Dendritic cell treated with granulocyte-macrophage colony-stimulating factor and Interleukin-4, amounts not matched to agents 40 ng/mL and 50 ng/mL, for 4 days (primary cell): ENCODE measurements around the gene SNED1.

Experiments used
- H3K27ac Mint-ChIP-seq: one replicate; pipeline ENCODE4 v1.8.0; 2022; ENCODE audit warnings: mild to moderate bottlenecking, mixed read lengths
- H3K27me3 Mint-ChIP-seq: one replicate; pipeline ENCODE4 v1.8.0; 2022; ENCODE audit warnings: mild to moderate bottlenecking, mixed read lengths
- H3K36me3 Mint-ChIP-seq: one replicate; pipeline ENCODE4 v1.8.0; 2022; ENCODE audit warnings: low read depth, mixed read lengths
- H3K4me1 Mint-ChIP-seq: one replicate; pipeline ENCODE4 v1.8.0; 2022; ENCODE audit warnings: low read depth, mixed read lengths
- H3K4me3 Mint-ChIP-seq: one replicate; pipeline ENCODE4 v1.8.0; 2022; ENCODE audit warnings: mild to moderate bottlenecking, moderate library complexity, mixed read lengths
- H3K9me3 Mint-ChIP-seq: one replicate; pipeline ENCODE4 v1.8.0; 2022; ENCODE audit warnings: mixed read lengths
- intact Hi-C: fragments of 100-400 bp; cut with micrococcal nuclease; formaldehyde crosslinking; loops from one replicate; pipeline ENCODE4 v1.15.0; 2022

Gene SNED1

DNA sequence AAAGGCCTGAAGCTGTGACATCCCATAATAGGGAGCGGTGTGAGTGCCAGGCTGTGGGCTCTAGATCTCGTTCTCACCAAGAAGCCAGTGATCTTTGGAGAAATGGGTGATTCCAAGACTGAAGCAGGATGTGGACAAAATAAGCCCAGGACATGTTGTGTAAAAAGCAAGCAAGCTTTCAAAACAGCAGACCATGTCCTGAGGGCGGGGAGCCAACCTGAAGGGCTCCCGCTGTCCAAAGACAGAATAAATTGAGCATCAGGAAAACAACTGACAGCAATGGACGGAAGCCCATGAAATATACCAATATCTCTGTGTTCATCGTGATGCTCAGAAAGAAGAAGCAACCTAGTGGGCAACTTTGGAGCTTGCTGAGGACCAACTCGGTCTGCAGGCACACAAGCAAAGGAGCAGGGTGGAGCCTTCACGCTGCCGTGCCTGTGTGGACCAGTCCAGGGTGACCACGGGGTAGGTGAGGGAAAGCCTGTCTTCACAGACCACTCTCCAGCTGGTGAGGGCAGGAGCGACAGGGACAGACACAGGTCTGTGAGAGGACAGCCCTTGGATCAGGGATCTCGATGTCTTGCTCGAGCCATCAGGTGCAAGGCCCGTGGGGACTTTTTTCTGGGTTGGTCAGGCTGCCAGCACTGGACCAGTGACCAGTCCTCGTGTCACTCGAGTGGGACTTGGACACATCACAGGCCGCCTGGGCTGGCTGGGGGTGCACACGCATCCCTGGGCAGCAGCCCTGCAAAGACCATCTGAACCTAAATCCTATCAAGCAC lies 82.2 kb downstream of the SNED1 start:
- intact Hi-C loops: no loop called here
- H3K27ac Mint-ChIP-seq: no peak overlapping the region
- H3K4me1 Mint-ChIP-seq: no peaks in the 10 kb centered on the region
- no peak overlapping the region for H3K4me3 Mint-ChIP-seq
- no peaks in the 10 kb centered on the region for H3K9me3 Mint-ChIP-seq
- peaks cover 36% of the 10 kb centered on the region for H3K36me3 Mint-ChIP-seq
- H3K27me3 Mint-ChIP-seq: no peaks in the 10 kb centered on the region

DNA sequence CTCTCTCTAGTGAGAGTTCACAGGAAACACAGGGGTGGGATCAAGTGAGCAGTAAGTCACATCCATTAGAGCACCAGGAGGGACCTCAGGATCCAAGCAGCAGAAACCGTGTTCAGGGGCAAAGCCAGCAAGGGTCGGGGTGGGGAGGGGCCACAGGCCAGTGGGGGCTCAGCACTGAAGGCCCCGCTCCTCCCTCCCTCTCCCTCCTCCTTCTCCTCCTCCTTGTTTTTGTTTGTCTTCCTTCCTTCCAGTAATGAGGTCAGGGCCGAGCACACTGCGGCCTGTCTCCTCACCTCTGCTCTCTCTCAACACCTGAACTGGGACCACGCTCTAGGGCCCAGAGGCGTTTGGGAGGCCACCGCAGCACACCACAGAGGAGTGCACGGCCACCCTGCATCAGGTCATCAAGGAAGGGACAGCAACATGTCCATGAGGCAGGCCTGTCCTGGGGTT lies 82.8 kb downstream of the SNED1 start:
- Mint-ChIP-seq H3K4me1 (no peaks in the 10 kb centered on the region), H3K4me3 (no peak overlapping the region), H3K36me3 (peaks cover 38% of the 10 kb centered on the region), H3K27me3 (no peaks in the 10 kb centered on the region), H3K27ac (no peak overlapping the region), H3K9me3 (no peaks in the 10 kb centered on the region)
- intact Hi-C loops: no loop called here

DNA sequence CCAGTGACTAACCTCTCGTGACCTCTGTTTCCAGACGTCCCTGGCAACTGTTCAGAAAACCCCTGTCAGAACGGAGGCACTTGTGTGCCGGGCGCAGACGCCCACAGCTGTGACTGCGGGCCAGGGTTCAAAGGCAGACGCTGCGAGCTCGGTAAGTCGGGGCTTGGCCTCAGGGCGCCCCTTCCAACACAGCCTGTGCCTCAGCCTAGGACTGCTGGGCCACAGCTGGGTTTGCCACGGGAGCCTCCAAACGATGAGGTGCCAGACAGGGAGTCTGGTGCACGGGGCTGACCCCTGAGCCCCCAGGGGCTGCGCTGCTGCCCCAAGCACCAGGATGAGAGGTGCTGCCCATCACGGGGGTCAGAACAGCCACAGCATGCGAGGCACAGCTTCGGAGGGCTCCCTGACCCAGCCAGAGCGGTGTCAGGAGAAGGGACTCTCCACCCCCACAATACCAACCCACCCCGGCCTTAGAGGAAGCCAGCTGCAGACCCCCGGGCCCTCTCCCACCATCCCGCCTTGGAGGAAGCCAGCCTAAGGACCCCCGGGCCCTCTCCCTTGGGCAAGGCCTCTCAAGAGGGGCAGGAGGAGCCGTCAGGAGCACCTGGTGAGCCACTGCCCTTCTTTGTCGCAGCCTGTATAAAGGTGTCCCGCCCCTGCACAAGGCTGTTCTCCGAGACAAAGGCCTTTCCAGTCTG lies 83.4 kb downstream of the SNED1 start:
- no peak overlapping the region for H3K27ac Mint-ChIP-seq
- H3K4me1 Mint-ChIP-seq: no peaks in the 10 kb centered on the region
- peaks cover 43% of the 10 kb centered on the region for H3K36me3 Mint-ChIP-seq
- H3K4me3 Mint-ChIP-seq: no peak overlapping the region
- intact Hi-C loops: no loop called here
- no peaks in the 10 kb centered on the region for H3K27me3 Mint-ChIP-seq
- H3K9me3 Mint-ChIP-seq: no peaks in the 10 kb centered on the region

DNA sequence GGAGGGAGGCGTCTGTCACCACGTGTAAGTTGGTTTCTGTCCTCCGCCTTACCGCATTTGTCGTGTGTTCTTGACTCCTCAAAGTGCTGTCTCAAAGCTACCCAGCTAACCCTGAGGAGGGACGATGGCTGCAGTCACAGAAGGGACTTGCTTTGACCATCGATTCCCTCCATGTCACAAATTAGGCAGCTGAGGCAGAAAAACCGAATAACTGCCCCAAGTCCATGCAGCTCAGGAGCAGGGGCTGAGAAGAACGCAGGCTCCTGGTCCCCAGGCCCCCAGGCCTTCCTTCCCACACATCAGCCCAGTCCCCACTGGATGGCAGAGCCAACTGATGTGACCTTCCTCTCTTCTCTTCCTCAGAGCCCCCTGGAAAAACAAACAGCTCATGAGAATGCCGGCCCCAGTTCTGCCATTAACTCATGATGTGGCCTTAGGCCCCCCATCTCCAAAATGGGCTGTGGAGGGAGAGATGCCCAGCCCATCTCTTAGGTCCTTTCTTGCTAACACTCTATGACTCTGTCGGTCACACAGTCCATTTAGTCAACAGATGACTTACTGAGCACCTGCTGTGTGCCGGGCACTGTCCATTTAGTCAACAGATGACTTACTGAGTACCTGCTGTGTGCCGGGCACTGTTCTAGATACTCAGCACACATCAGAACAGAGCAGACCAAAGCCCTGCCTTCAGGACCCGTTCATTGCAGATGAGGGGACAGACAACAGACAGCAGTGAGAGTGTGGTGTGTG lies 84.1 kb downstream of the SNED1 start:
- H3K27me3 Mint-ChIP-seq: no peaks in the 10 kb centered on the region

DNA sequence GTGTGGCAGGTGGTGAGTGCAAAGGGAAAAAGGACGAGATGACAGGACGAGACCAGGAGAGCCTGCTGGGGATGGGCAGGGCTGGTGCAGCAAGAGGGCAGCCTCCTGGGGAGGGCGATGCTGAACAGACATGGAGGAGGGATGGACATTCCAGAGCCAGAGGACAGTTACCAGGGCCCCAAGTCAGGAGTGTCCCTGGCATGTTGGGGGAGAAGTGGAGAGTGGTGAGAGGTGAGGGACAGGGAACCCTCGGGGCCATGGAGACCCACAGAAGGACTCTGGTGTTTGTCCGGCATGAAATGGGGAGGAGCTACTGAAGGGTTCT lies 84.6 kb downstream of the SNED1 start:
- intact Hi-C loops: no loop called here
- Mint-ChIP-seq H3K27me3 (no peaks in the 10 kb centered on the region), H3K4me1 (no peaks in the 10 kb centered on the region), H3K36me3 (peaks cover 51% of the 10 kb centered on the region), H3K4me3 (no peak overlapping the region), H3K9me3 (no peaks in the 10 kb centered on the region), H3K27ac (no peak overlapping the region)

More for the DNA sequence above, 84.1 kb downstream of the SNED1 start:
- H3K9me3 Mint-ChIP-seq: no peaks in the 10 kb centered on the region
- no peak overlapping the region for H3K27ac Mint-ChIP-seq
- H3K4me3 Mint-ChIP-seq: no peak overlapping the region
- intact Hi-C loops: no loop called here
- no peaks in the 10 kb centered on the region for H3K4me1 Mint-ChIP-seq
- peaks cover 46% of the 10 kb centered on the region for H3K36me3 Mint-ChIP-seq

DNA sequence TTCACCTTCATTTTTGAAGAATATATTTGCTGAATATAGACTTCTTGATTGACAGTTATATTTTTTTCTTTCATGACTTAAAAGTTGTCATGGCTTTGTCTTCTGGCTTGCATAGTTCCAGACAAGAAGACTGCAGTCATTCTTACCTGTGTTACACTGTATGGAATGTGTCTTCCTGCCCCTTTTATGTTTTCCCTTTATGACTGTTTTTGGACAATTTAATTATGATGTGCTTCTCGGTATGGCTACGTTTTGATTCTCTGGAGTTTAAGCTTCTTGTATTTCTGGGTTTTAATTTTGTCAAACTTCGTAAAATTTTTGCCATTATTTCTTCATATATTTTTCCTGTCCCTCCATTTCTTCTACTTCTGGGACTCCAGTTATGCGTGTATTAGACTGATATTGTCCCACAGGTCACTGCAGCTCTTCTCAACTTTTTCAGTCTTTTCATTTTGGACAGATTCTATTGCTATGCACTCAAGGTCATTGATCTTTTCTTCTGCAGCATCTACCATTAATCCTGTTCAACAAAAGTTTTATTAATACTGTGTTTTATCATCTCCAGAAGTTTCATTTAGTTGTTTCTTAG lies 86.5 kb downstream of the SNED1 start:
- Mint-ChIP-seq H3K4me1 (no peaks in the 10 kb centered on the region), H3K9me3 (no peaks in the 10 kb centered on the region), H3K27me3 (no peaks in the 10 kb centered on the region), H3K4me3 (no peak overlapping the region), H3K36me3 (peaks cover 68% of the 10 kb centered on the region), H3K27ac (no peak overlapping the region)
- intact Hi-C loops: no loop called here

DNA sequence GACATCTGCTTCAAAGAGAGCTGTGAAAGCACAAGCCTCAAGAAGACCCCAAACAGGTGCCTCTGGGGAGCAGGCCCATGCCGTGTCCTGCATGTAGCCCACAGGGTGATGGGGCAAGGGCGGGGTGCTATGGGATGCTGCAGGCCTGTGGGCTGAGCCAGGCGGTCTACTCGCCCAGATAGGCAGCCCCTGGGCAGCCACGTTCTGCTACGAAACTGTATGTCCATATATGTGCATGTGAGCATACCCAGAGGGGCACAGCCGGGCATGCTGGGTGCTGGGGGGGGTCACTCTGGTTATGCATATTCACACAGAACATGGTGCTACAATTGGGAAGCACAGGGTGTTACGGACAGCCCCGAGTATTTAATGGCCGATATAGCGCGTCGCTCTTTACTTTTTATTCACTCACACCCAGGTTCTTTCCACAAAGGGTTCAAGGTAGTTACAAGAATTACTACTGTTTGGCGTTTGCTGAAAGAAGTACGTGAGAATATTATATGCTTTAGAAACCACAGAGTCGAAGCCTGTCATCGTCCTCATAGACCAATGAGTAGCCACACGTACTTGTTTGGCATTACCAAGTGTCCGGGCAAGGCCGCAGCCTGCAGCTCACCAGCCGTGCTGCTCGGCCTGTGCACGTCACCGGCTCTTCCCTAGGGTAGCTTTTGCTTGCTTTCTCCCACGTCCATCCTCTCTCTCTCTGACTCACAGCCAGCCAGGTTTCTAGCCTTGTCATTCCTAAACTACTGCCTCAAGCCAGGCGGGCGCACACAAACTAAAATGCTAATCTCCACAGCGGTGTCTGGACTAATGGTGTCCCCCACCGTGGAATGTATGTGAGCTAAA lies 89.2 kb downstream of the SNED1 start:
- Mint-ChIP-seq H3K27ac (no peak overlapping the region), H3K9me3 (no peaks in the 10 kb centered on the region), H3K4me3 (no peak overlapping the region), H3K36me3 (peaks cover 87% of the 10 kb centered on the region), H3K4me1 (no peaks in the 10 kb centered on the region), H3K27me3 (no peaks in the 10 kb centered on the region)
- intact Hi-C loops: no loop called here

DNA sequence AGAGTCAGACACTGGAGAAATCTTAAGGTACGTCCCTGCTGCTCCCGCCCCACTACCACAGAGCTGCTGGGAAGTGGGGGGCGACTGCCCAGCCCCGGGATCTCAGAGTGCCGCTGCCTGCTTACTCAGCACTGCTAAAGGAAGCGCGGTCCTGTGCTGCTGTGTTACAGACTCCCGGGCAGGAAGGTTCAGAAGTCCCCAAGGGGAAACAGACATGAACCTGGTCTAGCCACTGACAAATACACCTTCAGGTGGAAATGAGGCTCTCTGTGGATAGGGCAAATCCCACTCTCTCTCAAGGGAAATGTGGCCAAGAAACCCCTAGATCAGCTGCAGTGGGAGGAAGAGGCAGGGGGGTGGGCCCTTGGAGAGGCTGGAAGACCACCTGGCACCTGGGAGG lies 90.0 kb downstream of the SNED1 start:
- Mint-ChIP-seq H3K9me3 (no peaks in the 10 kb centered on the region), H3K27me3 (no peaks in the 10 kb centered on the region), H3K36me3 (peaks cover 86% of the 10 kb centered on the region), H3K4me3 (no peak overlapping the region), H3K4me1 (no peaks in the 10 kb centered on the region), H3K27ac (no peak overlapping the region)
- intact Hi-C loops: no loop called here

DNA sequence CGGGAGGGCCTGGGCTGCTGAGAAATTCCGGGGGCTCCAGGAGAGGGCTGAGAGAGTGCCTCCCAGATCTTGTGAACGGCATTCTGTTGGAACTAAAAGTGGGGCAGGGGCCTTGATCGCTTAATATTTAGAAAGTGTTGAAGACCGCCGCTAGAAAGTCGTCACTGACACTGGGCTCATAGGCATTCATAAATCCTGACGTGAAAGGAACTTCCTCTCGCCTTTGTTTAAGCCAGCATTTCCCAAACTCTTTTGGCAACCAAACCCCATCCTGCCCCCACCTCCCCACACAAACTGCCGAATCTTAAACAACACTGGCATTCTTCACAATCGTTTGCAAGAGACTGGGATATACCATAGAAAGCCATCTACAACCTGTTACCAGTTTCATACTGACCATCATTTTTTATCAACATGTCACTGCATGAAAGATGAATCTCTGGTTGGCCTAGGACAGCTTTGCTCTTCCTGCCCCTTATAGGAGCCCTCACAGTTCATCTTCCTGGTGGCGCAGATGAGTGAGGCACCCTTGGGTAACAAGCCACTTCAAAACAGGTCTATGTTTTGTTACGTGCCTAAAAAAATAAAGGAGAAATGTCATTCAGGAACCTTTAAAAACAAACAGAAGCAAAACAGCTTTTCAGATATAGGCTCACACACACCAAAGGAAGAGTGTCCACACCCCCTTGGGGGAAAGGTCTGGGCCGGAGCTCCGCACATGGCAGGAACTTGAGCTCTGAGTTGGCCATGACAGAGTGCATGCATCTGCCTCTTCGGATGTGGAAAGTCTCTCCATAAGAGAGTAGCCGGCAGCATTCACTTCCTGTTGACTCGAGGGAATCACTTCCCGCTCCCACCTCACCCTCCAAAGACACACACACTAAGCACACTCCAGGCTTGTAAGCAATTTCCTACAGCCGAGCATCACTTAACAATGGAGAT lies 90.6 kb downstream of the SNED1 start:
- Mint-ChIP-seq H3K4me3 (no peak overlapping the region), H3K27ac (no peak overlapping the region), H3K4me1 (no peaks in the 10 kb centered on the region), H3K27me3 (no peaks in the 10 kb centered on the region), H3K36me3 (peaks cover 89% of the 10 kb centered on the region), H3K9me3 (no peaks in the 10 kb centered on the region)
- intact Hi-C loops: no loop called here

DNA sequence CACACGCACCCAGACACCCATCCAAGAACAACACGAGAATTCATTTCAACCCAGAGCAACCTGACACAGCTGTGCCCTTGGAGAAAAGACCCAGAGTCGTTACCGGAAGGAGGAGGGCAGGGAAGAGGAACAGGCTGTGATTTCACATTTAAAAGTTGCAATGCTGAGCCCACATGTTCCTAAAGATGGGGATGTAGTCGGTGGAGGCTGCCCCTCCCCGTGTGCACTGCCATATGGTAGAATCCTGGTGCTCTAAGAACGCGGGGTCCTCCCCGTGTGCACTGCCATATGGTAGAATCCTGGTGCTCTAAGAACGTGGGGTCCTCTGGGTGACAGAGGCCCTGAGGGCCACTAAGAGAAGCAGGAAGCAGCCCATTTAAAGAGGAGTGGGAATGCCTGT lies 92.8 kb downstream of the SNED1 start:
- intact Hi-C loops: no loop called here
- peaks cover 5% of the 10 kb centered on the region for H3K4me1 Mint-ChIP-seq
- H3K4me3 Mint-ChIP-seq: no peak overlapping the region
- H3K27ac Mint-ChIP-seq: no peak overlapping the region
- peaks cover 89% of the 10 kb centered on the region for H3K36me3 Mint-ChIP-seq
- H3K27me3 Mint-ChIP-seq: no peaks in the 10 kb centered on the region
- no peaks in the 10 kb centered on the region for H3K9me3 Mint-ChIP-seq

DNA sequence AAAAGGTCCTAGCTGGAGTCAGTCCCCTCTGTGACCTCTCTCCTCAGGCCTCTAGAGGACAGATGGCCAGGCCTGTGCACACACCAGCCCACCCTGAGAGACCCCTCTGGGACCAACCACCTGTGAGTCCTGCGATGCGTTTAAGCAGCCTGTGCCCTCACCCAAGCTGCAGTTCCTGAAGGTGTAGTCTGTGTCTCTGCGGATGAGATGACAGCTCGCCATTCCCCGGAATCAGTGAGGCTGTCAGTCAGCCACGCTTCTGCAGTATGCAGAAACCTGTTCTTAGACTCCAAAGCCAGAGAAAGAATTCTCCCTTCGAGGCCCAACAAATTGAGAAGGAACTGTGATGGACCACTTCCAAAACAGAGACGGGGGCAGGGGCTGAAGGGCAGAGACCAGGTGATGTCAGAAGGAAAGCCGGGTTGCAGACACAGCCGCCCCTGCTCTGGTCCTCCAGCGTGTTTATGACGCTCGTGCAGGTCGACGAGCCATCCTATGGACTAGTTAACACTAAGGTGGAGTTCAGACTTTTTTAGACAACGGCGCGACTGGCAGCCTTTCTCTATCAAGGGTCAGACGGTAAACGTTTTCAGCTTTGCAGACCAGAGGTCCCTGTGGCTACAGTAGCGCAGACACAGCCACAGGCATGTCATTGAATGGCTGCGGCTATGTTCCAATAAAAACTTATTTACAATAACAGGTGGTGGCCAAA lies 93.5 kb downstream of the SNED1 start:
- Mint-ChIP-seq H3K9me3 (no peaks in the 10 kb centered on the region), H3K4me1 (peaks cover 5% of the 10 kb centered on the region), H3K36me3 (peaks cover 89% of the 10 kb centered on the region), H3K27ac (no peak overlapping the region), H3K4me3 (no peak overlapping the region), H3K27me3 (no peaks in the 10 kb centered on the region)
- intact Hi-C loops: no loop called here

DNA sequence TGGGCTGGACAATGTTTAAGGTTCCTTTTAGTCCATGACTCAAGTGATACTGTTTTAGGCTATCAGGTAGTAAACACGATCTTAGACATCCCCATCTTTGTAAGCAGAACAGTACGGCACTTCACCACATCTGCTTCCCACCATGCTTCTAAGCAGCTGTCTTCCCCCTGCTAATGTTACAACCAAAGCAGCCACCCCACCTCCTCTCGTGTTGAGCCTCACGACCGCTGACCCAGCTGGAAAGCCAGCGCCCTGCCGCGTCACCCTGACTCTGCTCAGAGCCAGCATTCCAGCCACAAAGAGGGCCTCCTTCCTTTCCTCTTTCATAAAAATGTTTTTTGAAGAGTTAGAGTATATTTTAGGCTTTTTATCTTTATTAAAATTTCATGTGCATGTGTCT lies 94.3 kb downstream of the SNED1 start:
- peaks cover 89% of the 10 kb centered on the region for H3K36me3 Mint-ChIP-seq
- intact Hi-C loops: no loop called here
- no peak overlapping the region for H3K27ac Mint-ChIP-seq
- peaks cover 5% of the 10 kb centered on the region for H3K4me1 Mint-ChIP-seq
- H3K4me3 Mint-ChIP-seq: no peak overlapping the region
- no peaks in the 10 kb centered on the region for H3K27me3 Mint-ChIP-seq
- no peaks in the 10 kb centered on the region for H3K9me3 Mint-ChIP-seq
